OCI-LY7 (cell line): ENCODE data around the gene OPCML. TPM values are rescaled to one million over a fixed set of nuclear protein-coding genes. Genes with fewer than 3 reads are reported as not detected.

ENCODE experiments used
- BruUV-seq: library from RNA; stranded (reverse); fragments of 400-500 nt; replicated peaks from 2 replicates; lab custom pipeline; 2021; lab: Mats Ljungman, UMichigan
- CTCF ChIA-PET: fragments of 300-600 bp; sonication (Branson Sonifier 250); formaldehyde crosslinking; loops from one replicate; lab custom pipeline; 2022; ENCODE audit warnings: antibody characterized with exemption; ENCODE audit not compliant: unreplicated experiment; lab: Charles Lee
- POLR2A ChIA-PET: fragments of 300-600 bp; sonication (Branson Sonifier 250); formaldehyde crosslinking; loops from one replicate; lab custom pipeline; 2022; ENCODE audit warnings: antibody characterized with exemption; lab: Charles Lee
- DNase-seq: peaks from one replicate; pipeline ENCODE4 v3.0.0-alpha.2; 2015; ENCODE audit warnings: low spot score
- H2AFZ ChIP-seq: fragments of 200-600 bp; sonication (generic), shearing (Covaris generic); 2 replicates; pipeline ENCODE4 v1.6.1; 2014; ENCODE audit warnings: mild to moderate bottlenecking, antibody characterized with exemption, low read length, moderate library complexity
- H3K27ac ChIP-seq: fragments of 200-600 bp; sonication (generic); 2 replicates; pipeline ENCODE4 v1.5.1; 2014; ENCODE audit warnings: mixed run types, low read depth, mild to moderate bottlenecking, moderate library complexity, low read length, inconsistent platforms; ENCODE audit not compliant: poor library complexity, severe bottlenecking
- H3K36me3 ChIP-seq: fragments of 200-600 bp; sonication (generic); 2 replicates; pipeline ENCODE4 v1.6.1; 2014; ENCODE audit warnings: mild to moderate bottlenecking, antibody characterized with exemption, low read length, moderate library complexity, mixed read lengths; ENCODE audit not compliant: insufficient read depth
- H3K4me1 ChIP-seq: fragments of 200-600 bp; sonication (generic); 2 replicates; pipeline ENCODE4 v1.5.1; 2014; ENCODE audit warnings: mild to moderate bottlenecking, low read length; ENCODE audit not compliant: insufficient read depth, poor library complexity, severe bottlenecking
- H3K4me2 ChIP-seq: fragments of 200-600 bp; sonication (generic); 2 replicates; pipeline ENCODE4 v1.6.1; 2014; ENCODE audit warnings: mild to moderate bottlenecking, low read length
- H3K4me3 ChIP-seq: fragments of 200-600 bp; sonication (generic); 2 replicates; pipeline ENCODE4 v1.5.1; 2014; ENCODE audit warnings: mild to moderate bottlenecking, low read depth, low read length; ENCODE audit not compliant: poor library complexity, severe bottlenecking
- H3K79me2 ChIP-seq: fragments of 200-600 bp; sonication (generic); 2 replicates; pipeline ENCODE4 v1.6.1; 2016; ENCODE audit warnings: low read depth, mild to moderate bottlenecking, low read length, moderate library complexity, mixed read lengths; ENCODE audit not compliant: insufficient read depth
- H3K9me2 ChIP-seq: fragments of 200-600 bp; sonication (generic); 2 replicates; pipeline ENCODE4 v1.6.1; 2016; ENCODE audit warnings: mild to moderate bottlenecking, low read length, mixed read lengths; ENCODE audit not compliant: insufficient read depth
- H3K9me3 ChIP-seq: fragments of 200-600 bp; sonication (generic); 2 replicates; pipeline ENCODE4 v1.6.1; 2014; ENCODE audit warnings: mild to moderate bottlenecking, mixed run types, low read length, mixed read lengths
- H4K20me1 ChIP-seq: fragments of 200-600 bp; sonication (generic); 2 replicates; pipeline ENCODE4 v1.6.1; 2014; ENCODE audit warnings: mild to moderate bottlenecking, antibody characterized with exemption, low read length, moderate library complexity, mixed read lengths; ENCODE audit not compliant: insufficient read depth
- CTCF ChIP-seq: fragments of 200-600 bp; sonication (generic); conservative IDR thresholded peaks from 2 replicates; pipeline ENCODE4 v1.5.1; 2014; ENCODE audit warnings: mild to moderate bottlenecking, antibody characterized with exemption, low read length, moderate library complexity, mixed read lengths
- EZH2phosphoT487 ChIP-seq: fragments of 200-600 bp; sonication (generic); IDR thresholded peaks from 2 replicates; pipeline ENCODE4 v1.6.1; 2018; ENCODE audit warnings: low read depth, borderline replicate concordance, mild to moderate bottlenecking, mixed run types, antibody characterized with exemption, low read length, moderate library complexity, mixed read lengths
- intact Hi-C: fragments of 100-400 bp; cut with micrococcal nuclease; formaldehyde crosslinking; loops from one replicate; pipeline ENCODE4 v1.10.0; 2022; ENCODE audit not compliant: unreplicated experiment
- total RNA-seq, 2 experiments: library from RNA; depleted of rRNA in 1 of 2; stranded (reverse); fragments of >200 nt in 1 of 2; shearing (Covaris generic) in 1 of 2; gene quantifications; 2 replicates each; pipeline ENCODE4 v1.2.3, GENCODE V29; 2014 to 2022

OPCML gene
- total RNA-seq, 2 experiments from 2014 or later = not detected

GRCh38 chr11:132822276-132822675, 710.0 kb downstream of the OPCML start:
- Histone ChIP-seq H3K4me2 (no peak overlapping the region), H3K36me3 (no peaks in the 10 kb centered on the region), H3K79me2 (no peaks in the 10 kb centered on the region), H3K9me2 (no peaks in the 10 kb centered on the region), H3K4me3 (no peak overlapping the region), H3K4me1 (no peaks in the 10 kb centered on the region), H4K20me1 (no peaks in the 10 kb centered on the region), H3K9me3 (no peaks in the 10 kb centered on the region), H3K27ac (no peak overlapping the region), H2AFZ (no peak overlapping the region)
- TF ChIP-seq CTCF (no peak), EZH2phosphoT487 (no peak)
- no TSS peak for BruUV-seq
- DNase-seq = no peak
- ChIA-PET POLR2A (interaction anchor here (0.6 kb wide), 1 partner anchor 22 kb away, joined by 4 read pairs; no protein-coding TSS in a partner anchor), CTCF (no interaction called here)
- intact Hi-C loops = no loop called here

- Histone ChIP-seq H3K4me3 (no peak overlapping the region), H3K4me2 (no peak overlapping the region), H3K9me2 (no peaks in the 10 kb centered on the region), H3K27ac (no peak overlapping the region), H2AFZ (no peak overlapping the region), H4K20me1 (no peaks in the 10 kb centered on the region), H3K4me1 (no peaks in the 10 kb centered on the region), H3K36me3 (no peaks in the 10 kb centered on the region), H3K79me2 (no peaks in the 10 kb centered on the region), H3K9me3 (no peaks in the 10 kb centered on the region)
- intact Hi-C loops = no loop called here
- ChIA-PET POLR2A (interaction anchor here (0.6 to 1.1 kb wide), 3 partner anchors 10 to 30 kb away, joined by 3 to 4 read pairs (median 3); no protein-coding TSS in a partner anchor), CTCF (no interaction called here)
- TF ChIP-seq CTCF (no peak), EZH2phosphoT487 (no peak)
- BruUV-seq = no TSS peak
- DNase-seq = no peak
These were observed 710.8 kb downstream of the OPCML start for GRCh38 chr11:132821499-132821898.

- Histone ChIP-seq H3K9me2 (no peaks in the 10 kb centered on the region), H3K79me2 (no peaks in the 10 kb centered on the region), H3K4me1 (no peaks in the 10 kb centered on the region), H3K36me3 (no peaks in the 10 kb centered on the region), H3K27ac (no peak overlapping the region), H4K20me1 (no peaks in the 10 kb centered on the region), H3K4me3 (no peak overlapping the region), H2AFZ (no peak overlapping the region), H3K9me3 (no peaks in the 10 kb centered on the region), H3K4me2 (no peak overlapping the region)
- DNase-seq = no peak
- ChIA-PET POLR2A (interaction anchor here (0.6 to 1.1 kb wide), 4 partner anchors 10 to 30 kb away, joined by 3 to 4 read pairs (median 3); no protein-coding TSS in a partner anchor), CTCF (no interaction called here)
- no TSS peak for BruUV-seq
- TF ChIP-seq EZH2phosphoT487 = no peak
- TF ChIP-seq CTCF = no peak
- intact Hi-C loops = no loop called here
These were observed 711.3 kb downstream of the OPCML start for GRCh38 chr11:132821014-132821413.
